Left ventricle myocardium superior (tissue), 1 donor: ENCODE data around the gene C14orf93. TPM values are rescaled to one million over a fixed set of nuclear protein-coding genes. Genes with fewer than 3 reads are reported as not detected.

Experiments
- ATAC-seq: fragments of 200-7000 bp; cut with Tn5 transposase; one replicate; pipeline ENCODE4 v1.9.1; 2020; ENCODE audit warnings: mild to moderate bottlenecking, moderate library complexity
- DNase-seq: peaks from one replicate; pipeline ENCODE4 v3.0.0-alpha.2; 2020
- intact Hi-C: fragments of 100-400 bp; cut with micrococcal nuclease; formaldehyde crosslinking; loops from one replicate; pipeline ENCODE4 v1.11.0; 2022
- total RNA-seq: library from RNA; stranded (reverse); fragmentation: NEBNext Ultra II Directional; extraction: Animal tissue kit (Norgen Biotek cat#: 25700); gene quantifications from one replicate; pipeline ENCODE4 v1.2.1, GENCODE V29; 2021
- donor health status: DM: no; HTN: yes; CAD: no; lungs with severe emphysema.

The C14orf93 gene
- total RNA-seq, 1 donor from 2014 or later = 6.2 TPM

- DNase-seq = no peak
- intact Hi-C loops = no loop called here
- ATAC-seq = no peak
These were observed 38.1 kb upstream of the C14orf93 start for GRCh38 chr14:23047751-23048693.

GRCh38 chr14:23047034-23047634, 37.2 kb upstream of the C14orf93 start:
- peak; percentile 35 for ATAC-seq
- intact Hi-C loops = no loop called here
- DNase-seq = no peak

GRCh38 chr14:23045419-23046357, 35.7 kb upstream of the C14orf93 start:
- DNase-seq = no peak
- peak; percentile 34 for ATAC-seq
- intact Hi-C loops = no loop called here

GRCh38 chr14:23044840-23045239, 34.9 kb upstream of the C14orf93 start:
- no peak for ATAC-seq
- no peak for DNase-seq
- intact Hi-C loops = no loop called here

GRCh38 chr14:23043754-23044153, 33.8 kb upstream of the C14orf93 start:
- ATAC-seq = no peak

GRCh38 chr14:23043145-23043544, 33.2 kb upstream of the C14orf93 start:
- intact Hi-C loops = no loop called here
- DNase-seq (no peak), ATAC-seq (no peak)

More at GRCh38 chr14:23043754-23044153, 33.8 kb upstream of the C14orf93 start:
- intact Hi-C loops = no loop called here
- DNase-seq = no peak

GRCh38 chr14:23042162-23042965, 32.4 kb upstream of the C14orf93 start, which contains the start of gene PSMB11:
TSS of gene PSMB11 (plus strand) at chr14:23042212. CDS start at chr14:23042226, 14 bp downstream.
- intact Hi-C loops = no loop called here
- ATAC-seq (no peak), DNase-seq (no peak)

GRCh38 chr14:23041729-23042128, 31.8 kb upstream of the C14orf93 start:
- intact Hi-C loops = no loop called here
- no peak for DNase-seq
- no peak for ATAC-seq

GRCh38 chr14:23040100-23040499, 30.2 kb upstream of the C14orf93 start:
- intact Hi-C loops = no loop called here
- ATAC-seq (no peak), DNase-seq (no peak)

- intact Hi-C loops = no loop called here
- no peak for ATAC-seq
These were observed 25.6 kb upstream of the C14orf93 start for GRCh38 chr14:23035303-23036144.

GRCh38 chr14:23034498-23035302, 24.8 kb upstream of the C14orf93 start, which contains the start of gene PSMB5:
TSS of gene PSMB5 (minus strand) at chr14:23034900. CDS start at chr14:23034881, 19 bp downstream.
- intact Hi-C loops = no loop called here
- DNase-seq (peak; percentile 91), ATAC-seq (peak; percentile 98)

More at GRCh38 chr14:23035303-23036144, 25.6 kb upstream of the C14orf93 start:
- no peak for DNase-seq

GRCh38 chr14:23033801-23034497, 24.0 kb upstream of the C14orf93 start:
- no peak for ATAC-seq
- DNase-seq = no peak
- intact Hi-C loops = no loop called here

- DNase-seq (no peak), ATAC-seq (no peak)
- intact Hi-C loops = no loop called here
These were observed 23.3 kb upstream of the C14orf93 start for GRCh38 chr14:23033251-23033727.

GRCh38 chr14:23030936-23031335, 21.0 kb upstream of the C14orf93 start:
- no peak for ATAC-seq
- intact Hi-C loops = no loop called here

GRCh38 chr14:23028799-23029198, 18.9 kb upstream of the C14orf93 start:
- DNase-seq = no peak
- intact Hi-C loops = no loop called here
- ATAC-seq = no peak

More at GRCh38 chr14:23030936-23031335, 21.0 kb upstream of the C14orf93 start:
- DNase-seq = no peak
